Amniotic epithelial cell (primary cell): ENCODE results near the gene CREG2.
A peak's percentile ranks its signal among the peaks of the same experiment; 100 is the strongest.
"Not testable (repeated sequence)": the region's sequence is repeated elsewhere in the genome, so short reads cannot be mapped to it uniquely, and the experiment has no call there.

Experiments
- DNase-seq: peaks from one replicate; pipeline ENCODE4 v3.0.0-alpha.2; 2010; ENCODE audit warnings: low read depth

CREG2 gene

GRCh38 chr2:101374821-101375561 lies 12.3 kb downstream of the CREG2 start:
- DNase-seq: no peak

GRCh38 chr2:101372792-101373191 lies 14.5 kb downstream of the CREG2 start:
- DNase-seq: no peak

- no peak for DNase-seq
These were observed 15.7 kb downstream of the CREG2 start for GRCh38 chr2:101371636-101372035.

GRCh38 chr2:101369100-101369499 lies 18.2 kb downstream of the CREG2 start:
- no peak for DNase-seq

GRCh38 chr2:101368376-101368775 lies 18.9 kb downstream of the CREG2 start:
- peak; percentile 37 for DNase-seq

GRCh38 chr2:101367508-101367907 lies 19.8 kb downstream of the CREG2 start:
- DNase-seq: no peak

- no peak for DNase-seq
These were observed 22.4 kb downstream of the CREG2 start for GRCh38 chr2:101364878-101365277.

GRCh38 chr2:101362777-101363176 lies 24.5 kb downstream of the CREG2 start:
- DNase-seq: no peak

- no peak for DNase-seq
These were observed 25.0 kb downstream of the CREG2 start for GRCh38 chr2:101362316-101362715.

- DNase-seq: no peak
These were observed 25.8 kb downstream of the CREG2 start for GRCh38 chr2:101361522-101361921.

GRCh38 chr2:101361121-101361520 lies 26.2 kb downstream of the CREG2 start:
- no peak for DNase-seq

- DNase-seq: peak; percentile 86
These were observed 27.1 kb downstream of the CREG2 start for GRCh38 chr2:101360232-101360631.

- no peak for DNase-seq
These were observed 27.8 kb downstream of the CREG2 start for GRCh38 chr2:101359410-101359954.

GRCh38 chr2:101357376-101357775 lies 29.9 kb downstream of the CREG2 start:
- peak; percentile 57 for DNase-seq

- no peak for DNase-seq
These were observed 30.8 kb downstream of the CREG2 start for GRCh38 chr2:101356521-101356920.

- DNase-seq: no peak
These were observed 31.2 kb downstream of the CREG2 start for GRCh38 chr2:101356055-101356454.

GRCh38 chr2:101355401-101356054 lies 31.8 kb downstream of the CREG2 start:
- DNase-seq: no peak

- no peak for DNase-seq
These were observed 32.6 kb downstream of the CREG2 start for GRCh38 chr2:101354420-101355311.

- DNase-seq: not testable (repeated sequence)
These were observed 34.7 kb downstream of the CREG2 start for GRCh38 chr2:101352631-101353030.

GRCh38 chr2:101351207-101351606 lies 36.1 kb downstream of the CREG2 start:
- DNase-seq: no peak

GRCh38 chr2:101349893-101350662 lies 37.2 kb downstream of the CREG2 start:
- peak; percentile 65 for DNase-seq

- DNase-seq: no peak
These were observed 38.4 kb downstream of the CREG2 start for GRCh38 chr2:101348883-101349282.
